ENCODE measurements around the gene GPR62.

The GPR62 gene

GRCh38 chr3:51955893-51956770, 951 bp downstream of the GPR62 start:
- peaks cover 0 to 40% (median 27%) of the 10 kb centered on the region in 3 donors for H3K36me3 ChIP-seq
- H3K27ac ChIP-seq = peak overlapping the region; percentile 69 to 87
- DNase-seq = peak in 1 of 2 donors; percentile 77
- no peaks in the 10 kb centered on the region for H3K27me3 ChIP-seq
- H3K4me3 ChIP-seq = peak overlapping the region; percentile 47 to 54
- peaks cover 0 to 18% (median 16%) of the 10 kb centered on the region in 4 donors for H3K4me1 ChIP-seq
- intact Hi-C loops (cut with DNase I; ENCODE audit: low total_unique reads) = no loop called here
- H3K9me3 ChIP-seq = no peaks in the 10 kb centered on the region
- peak; percentile 34 to 57 for TF ChIP-seq CTCF (IDR thresholded peaks at IDR 0.05)

- DNase-seq = no peak
- TF ChIP-seq CTCF (IDR thresholded peaks at IDR 0.05) = no peak
- intact Hi-C loops (cut with DNase I; ENCODE audit: low total_unique reads) = no loop called here
- peaks cover 0 to 20% (median 17%) of the 10 kb centered on the region in 4 donors for H3K4me1 ChIP-seq
- no peak overlapping the region for H3K4me3 ChIP-seq
- H3K27me3 ChIP-seq = no peaks in the 10 kb centered on the region
- no peaks in the 10 kb centered on the region for H3K9me3 ChIP-seq
- peaks cover 0 to 44% (median 27%) of the 10 kb centered on the region in 3 donors for H3K36me3 ChIP-seq
- no peak overlapping the region for H3K27ac ChIP-seq
These were observed 2.5 kb downstream of the GPR62 start for GRCh38 chr3:51957520-51958205.

- Histone ChIP-seq H3K27me3 (no peaks in the 10 kb centered on the region), H3K9me3 (no peaks in the 10 kb centered on the region), H3K4me1 (peaks cover 0 to 26% (median 17%) of the 10 kb centered on the region in 4 donors), H3K4me3 (no peak overlapping the region), H3K27ac (no peak overlapping the region), H3K36me3 (peaks cover 0 to 44% (median 27%) of the 10 kb centered on the region in 3 donors)
- DNase-seq = no peak
- no peak for TF ChIP-seq CTCF (IDR thresholded peaks at IDR 0.05)
- intact Hi-C loops (cut with DNase I; ENCODE audit: low total_unique reads) = no loop called here
These were observed 3.7 kb downstream of the GPR62 start for GRCh38 chr3:51958603-51959521.

GRCh38 chr3:51959651-51960050, 4.5 kb downstream of the GPR62 start:
- no peaks in the 10 kb centered on the region for H3K9me3 ChIP-seq
- H3K27ac ChIP-seq = no peak overlapping the region
- intact Hi-C loops (cut with DNase I; ENCODE audit: low total_unique reads) = no loop called here
- H3K4me3 ChIP-seq = no peak overlapping the region
- no peak for TF ChIP-seq CTCF (IDR thresholded peaks at IDR 0.05)
- peaks cover 0 to 29% (median 21%) of the 10 kb centered on the region in 4 donors for H3K4me1 ChIP-seq
- DNase-seq = no peak
- H3K36me3 ChIP-seq = peaks cover 0 to 44% (median 27%) of the 10 kb centered on the region in 3 donors
- no peaks in the 10 kb centered on the region for H3K27me3 ChIP-seq

- Histone ChIP-seq H3K9me3 (no peaks in the 10 kb centered on the region), H3K4me1 (peaks cover 0 to 34% (median 22%) of the 10 kb centered on the region in 4 donors)
- DNase-seq = no peak
These were observed 5.2 kb downstream of the GPR62 start for GRCh38 chr3:51960386-51960785.

More at GRCh38 chr3:51960386-51960785, 5.2 kb downstream of the GPR62 start:
- Histone ChIP-seq H3K4me3 (no peak overlapping the region), H3K27me3 (no peaks in the 10 kb centered on the region), H3K36me3 (peaks cover 0 to 44% (median 27%) of the 10 kb centered on the region in 3 donors), H3K27ac (no peak overlapping the region)
- no peak for TF ChIP-seq CTCF (IDR thresholded peaks at IDR 0.05)
- intact Hi-C loops (cut with DNase I; ENCODE audit: low total_unique reads) = no loop called here
